Stimulated activated CD4-positive, alpha-beta T cell treated with anti-CD3 and anti-CD28 coated beads, Interleukin-2, amount 100 ng/mL, for 24 hours (primary cell): Measurements from ENCODE around the gene COPS7A.
A peak's percentile ranks its signal among the peaks of the same experiment; 100 is the strongest.
"Not testable (repeated sequence)": the region's sequence is repeated elsewhere in the genome, so short reads cannot be mapped to it uniquely, and the experiment has no call there.

Experiments
- DNase-seq, 2 donors: peaks; one replicate each; pipeline ENCODE4 v3.0.0-alpha.2; 2020

Gene COPS7A

DNA sequence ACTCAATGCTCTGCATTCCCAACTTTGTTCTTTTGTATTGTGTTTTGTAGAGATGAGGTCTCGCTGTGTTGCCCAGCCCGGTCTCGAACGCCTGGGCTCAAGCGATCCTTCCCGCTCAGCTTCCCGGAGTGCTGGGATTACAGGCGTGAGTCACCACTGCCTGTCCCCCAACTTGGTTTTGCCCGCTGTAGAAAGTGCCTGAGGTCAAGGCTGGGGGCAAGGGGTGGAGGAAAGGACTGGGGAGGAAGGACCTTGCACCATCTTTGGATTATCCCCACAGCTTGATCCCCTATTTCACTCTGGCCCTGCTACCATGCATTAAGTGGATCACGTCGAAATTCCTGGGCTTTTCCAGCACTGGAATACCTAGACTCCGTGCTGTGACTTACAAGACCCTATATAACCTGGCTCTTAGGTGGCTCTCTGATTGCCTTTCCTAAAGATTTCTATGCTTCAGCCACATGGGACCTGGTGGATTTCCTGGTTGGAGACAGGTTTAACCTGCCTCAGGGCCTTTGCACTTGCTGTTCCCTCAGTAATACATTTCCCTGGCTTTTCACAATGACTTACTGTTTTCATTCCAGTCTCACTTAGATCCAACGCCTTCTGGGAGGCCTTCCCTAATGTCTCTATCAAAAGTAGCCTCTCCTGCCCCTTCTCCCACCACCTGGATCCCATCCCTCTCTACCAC is 22.6 kb upstream of the COPS7A start:
- DNase-seq = no peak

GRCh38 chr12:6703631-6704030 is 20.2 kb upstream of the COPS7A start:
- DNase-seq = no peak

DNA sequence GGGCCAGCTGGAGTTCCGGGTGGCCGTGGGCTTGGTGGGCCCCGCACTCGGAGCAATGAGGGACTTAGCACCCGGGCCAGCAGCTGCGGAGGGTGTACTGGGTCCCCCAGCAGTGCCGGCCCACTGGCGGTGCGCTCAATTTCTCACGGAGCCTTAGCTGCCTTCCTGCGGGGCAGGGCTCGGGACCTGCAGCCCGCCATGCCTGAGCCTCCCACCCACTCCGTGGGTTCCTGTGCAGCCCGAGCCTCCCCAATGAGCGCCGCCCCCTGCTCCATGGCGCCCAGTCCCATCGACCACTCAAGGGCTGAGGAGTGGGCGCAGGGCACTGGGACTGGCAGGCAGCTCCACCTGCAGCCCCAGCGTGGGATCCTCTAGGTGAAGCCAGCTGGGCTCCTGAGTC is 15.5 kb upstream of the COPS7A start:
- DNase-seq = not testable (repeated sequence)

DNA sequence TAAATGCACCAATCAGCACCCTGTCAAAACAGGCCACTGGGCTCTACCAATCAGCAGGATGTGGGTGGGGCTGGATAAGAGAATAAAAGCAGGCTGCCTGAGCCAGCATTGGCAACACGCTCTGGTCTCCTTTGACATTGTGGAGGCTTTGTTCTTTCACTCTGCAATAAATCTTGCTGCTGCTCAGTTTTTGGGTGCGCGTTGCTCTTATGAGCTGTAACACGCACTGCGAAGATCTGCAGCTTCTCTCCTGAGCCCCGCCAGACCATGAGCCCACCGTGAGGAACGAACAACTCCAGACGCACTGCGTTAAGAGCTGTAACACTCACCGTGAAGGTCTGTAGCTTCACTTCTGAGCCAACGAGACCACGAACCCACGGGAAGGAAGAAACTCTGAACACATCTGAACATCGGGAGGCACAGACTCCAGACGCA is 14.9 kb upstream of the COPS7A start:
- DNase-seq = peak in 1 of 2 donors; percentile 14

DNA sequence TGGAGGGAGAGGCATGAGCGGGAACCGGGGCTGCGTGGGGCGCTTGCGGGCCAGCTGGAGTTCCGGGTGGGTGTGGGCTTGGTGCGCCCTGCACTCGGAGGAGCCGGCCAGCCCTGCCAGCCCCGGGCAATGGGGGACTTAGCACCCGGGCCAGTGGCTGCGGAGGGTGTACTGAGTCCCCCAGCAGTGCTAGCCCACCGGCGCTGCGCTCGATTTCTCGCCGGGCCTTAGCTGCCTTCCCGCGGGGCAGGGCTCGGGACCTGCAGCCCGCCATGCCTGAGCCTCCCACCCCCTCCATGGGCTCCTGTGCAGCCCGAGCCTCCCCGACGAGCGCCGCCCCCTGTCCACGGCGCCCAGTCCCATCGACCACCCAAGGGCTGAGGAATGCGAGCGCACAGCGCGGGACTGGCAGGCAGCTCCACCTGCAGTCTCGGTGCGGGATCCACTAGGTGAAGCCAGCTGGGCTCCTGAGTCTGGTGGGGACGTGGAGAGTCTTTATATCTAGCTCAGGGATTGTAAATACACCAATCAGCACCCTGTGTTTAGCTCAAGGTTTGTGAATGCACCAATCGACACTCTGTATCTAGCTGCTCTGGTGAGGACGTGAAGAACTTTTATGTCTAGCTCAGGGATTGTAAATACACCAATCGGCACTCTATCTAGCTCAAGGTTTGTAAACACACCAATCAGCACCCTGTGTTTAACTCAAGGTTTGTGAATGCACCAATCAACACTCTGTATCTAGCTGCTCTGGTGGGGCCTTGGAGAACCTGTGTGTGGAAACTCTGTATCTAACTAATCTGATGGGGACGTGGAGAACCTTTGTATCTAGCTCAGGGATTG is 7.6 kb upstream of the COPS7A start:
- DNase-seq = not testable (repeated sequence)

DNA sequence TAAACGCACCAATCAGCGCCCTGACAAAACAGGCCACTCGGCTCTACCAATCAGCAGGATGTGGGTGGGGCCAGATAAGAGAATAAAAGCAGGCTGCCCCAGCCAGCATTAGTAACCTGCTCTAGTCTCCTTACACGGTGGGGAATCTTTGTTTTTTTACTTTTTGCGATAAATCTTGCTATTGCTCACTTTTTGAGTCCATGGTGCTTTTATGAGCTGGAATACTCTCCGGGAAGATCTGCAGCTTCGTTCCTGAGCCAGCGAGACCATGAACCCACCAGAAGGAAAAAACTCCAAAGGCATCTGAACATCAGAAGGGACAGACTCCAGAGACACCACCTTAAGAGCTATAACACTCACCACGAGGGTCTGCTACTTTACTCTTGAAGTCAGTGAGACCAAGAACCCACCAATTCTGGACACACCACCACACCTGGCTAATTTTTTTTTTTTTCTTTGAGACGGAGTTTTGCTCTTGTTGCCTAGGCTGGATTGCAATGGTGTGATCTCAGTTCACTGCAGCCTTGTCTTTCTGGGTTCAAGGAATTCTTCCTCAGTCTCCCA is 6.9 kb upstream of the COPS7A start:
- DNase-seq = no peak

DNA sequence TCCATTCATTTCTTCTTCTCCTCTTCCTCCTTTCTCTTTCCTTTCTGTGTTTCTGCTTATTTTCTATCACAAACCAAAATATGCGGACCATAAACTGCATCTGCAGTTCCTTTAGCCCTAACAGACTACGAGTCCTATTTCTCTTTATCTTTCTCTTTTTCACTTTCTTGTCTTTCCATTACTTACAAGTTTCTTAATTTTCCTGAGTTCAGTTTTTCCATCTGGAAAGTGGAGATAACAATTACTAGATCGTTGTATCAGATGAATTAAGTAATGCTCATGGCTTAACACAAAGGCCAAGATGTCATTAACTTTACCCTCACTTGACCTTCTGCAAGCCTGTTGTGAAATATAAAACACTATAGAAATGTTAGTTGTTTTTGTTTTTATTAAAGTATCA is 983 bp upstream of the COPS7A start:
- DNase-seq = no peak

GRCh38 chr12:6724409-6724797 is 557 bp downstream of the COPS7A start:
- DNase-seq = peak; percentile 37 to 39

DNA sequence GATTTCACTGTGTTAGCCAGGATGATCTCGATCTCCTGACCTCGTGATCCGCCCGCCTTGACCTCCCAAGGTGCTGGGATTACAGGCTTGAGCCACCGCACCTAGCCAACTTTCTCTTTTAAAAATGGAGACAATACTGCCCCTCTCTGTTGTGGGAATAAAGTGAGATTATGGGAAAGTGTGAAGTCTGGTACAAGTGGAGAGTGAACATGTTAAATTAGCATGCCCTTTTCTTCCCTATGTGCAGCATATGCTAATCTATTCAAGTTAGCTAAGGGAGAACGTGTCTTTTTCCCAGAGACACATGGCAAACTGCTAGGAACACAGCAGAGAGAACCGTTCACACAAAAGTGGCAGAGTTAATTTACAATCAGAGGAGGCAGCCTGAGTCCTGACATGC is 1.5 kb downstream of the COPS7A start:
- DNase-seq = no peak

DNA sequence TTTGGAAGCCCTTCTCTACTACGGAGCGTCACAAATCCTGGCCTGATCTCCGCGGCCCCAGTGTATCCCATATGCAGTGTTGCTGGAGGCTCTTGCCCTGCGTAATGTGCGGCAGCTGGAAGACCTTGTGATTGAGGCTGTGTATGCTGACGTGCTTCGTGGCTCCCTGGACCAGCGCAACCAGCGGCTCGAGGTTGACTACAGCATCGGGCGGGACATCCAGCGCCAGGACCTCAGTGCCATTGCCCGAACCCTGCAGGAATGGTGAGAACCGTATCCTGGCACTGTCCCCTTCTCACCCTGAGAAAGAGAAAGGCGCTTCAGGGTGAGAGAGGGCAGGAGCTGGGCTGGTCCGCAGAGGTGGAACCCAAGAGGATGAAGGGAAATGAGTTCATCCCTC is 5.3 kb downstream of the COPS7A start:
- no peak for DNase-seq

- no peak for DNase-seq
These were observed 6.3 kb downstream of the COPS7A start for GRCh38 chr12:6730169-6730568.

DNA sequence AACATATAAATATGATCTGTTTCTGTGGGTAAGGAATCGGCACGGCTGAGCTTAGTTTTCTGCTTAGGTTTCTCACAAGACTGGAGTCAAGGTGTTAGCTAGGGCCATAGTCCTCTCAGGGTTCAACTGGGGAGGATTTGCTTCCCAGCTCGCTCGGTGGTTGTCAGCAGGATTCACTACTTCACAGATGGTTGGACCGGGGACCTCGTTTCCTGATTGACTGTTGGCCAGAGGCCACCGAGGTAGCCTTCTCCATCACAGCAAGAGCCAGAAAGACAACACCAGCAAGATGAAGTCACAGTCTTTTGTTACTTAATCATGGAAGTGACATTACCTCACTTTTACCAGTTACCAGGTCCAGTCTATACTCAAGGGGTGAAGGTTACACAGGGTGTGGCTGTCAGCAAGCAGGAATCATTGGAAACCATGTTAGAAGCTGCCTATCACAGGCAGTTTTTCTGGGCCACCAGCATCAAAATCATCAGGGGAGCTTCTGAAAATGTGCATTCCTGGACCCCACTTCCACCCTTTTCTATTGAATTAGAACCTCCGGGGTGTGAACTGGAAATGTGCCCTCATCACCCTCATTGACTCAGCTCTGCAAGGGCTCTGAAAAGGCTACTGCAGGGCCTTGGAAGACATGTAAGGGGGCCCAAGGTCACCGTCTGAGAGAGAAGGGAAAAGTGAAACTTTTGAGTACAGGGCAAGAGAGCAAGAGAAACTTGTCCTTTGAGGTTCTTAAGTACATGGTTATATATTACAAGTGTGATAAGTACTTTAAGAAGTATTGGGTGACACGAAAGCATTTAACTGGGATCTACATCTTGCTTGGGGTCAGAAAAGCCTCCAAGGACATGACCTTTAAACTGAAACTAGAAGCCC is 10.9 kb downstream of the COPS7A start:
- DNase-seq = no peak

- DNase-seq = peak; percentile 33 to 46
These were observed 11.8 kb downstream of the COPS7A start for GRCh38 chr12:6735448-6736191.

DNA sequence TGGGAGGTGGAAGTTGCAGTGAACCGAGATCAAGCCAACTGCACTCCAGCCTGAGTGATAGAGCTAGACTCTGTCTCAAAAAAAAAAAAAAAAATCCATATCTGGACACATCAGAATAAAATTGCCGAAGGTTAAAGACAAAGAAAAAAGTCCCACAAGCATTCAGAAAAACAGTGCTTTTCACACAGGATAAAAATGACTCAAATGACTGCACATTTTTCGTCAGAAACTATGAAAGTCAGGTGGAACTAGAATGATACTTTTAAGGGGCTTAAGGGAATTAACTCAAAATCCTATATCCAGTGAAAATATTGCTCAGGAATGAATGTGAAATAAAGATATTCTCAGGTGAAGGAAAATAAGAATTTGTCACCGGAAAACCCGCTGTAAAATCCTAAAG is 12.9 kb downstream of the COPS7A start:
- no peak for DNase-seq

GRCh38 chr12:6742080-6742479 is 18.2 kb downstream of the COPS7A start:
- not testable (repeated sequence) for DNase-seq

DNA sequence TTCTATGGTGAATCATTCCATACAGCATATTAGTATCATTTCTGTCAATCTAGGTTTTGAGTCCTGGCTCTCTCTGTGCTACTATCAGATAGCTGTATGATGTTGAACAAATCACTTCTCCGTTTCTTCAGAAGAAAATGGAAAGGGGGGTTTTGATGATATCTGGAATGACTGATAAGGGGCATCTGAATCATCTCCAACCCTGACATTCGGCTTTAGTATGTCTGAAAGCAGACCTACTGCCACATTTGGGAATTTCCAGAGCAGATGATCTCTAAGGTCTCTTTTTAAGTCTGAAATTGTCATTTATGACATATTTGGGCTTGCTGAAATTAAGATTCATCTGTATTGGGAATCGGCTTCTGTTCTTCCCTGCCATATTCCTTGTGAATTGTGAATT is 19.0 kb downstream of the COPS7A start:
- DNase-seq = no peak

DNA sequence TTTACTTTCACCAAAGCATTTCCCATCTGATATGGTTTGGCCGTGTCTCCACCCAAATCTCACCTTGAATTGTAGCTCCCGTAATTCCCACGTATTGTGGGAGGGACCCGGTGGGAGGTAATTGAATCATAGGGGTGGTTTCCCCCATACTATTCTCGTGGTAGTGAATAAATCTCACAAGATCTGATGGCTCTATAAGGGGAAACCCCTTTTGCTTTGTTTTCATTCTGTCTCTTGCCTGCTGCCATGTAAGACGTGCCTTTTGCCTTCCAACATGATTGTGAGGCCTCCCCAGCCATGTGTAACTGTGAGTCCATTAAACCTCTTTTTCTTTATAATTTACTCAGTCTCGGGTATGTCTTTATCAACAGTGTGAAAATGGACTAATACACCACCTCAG is 19.5 kb downstream of the COPS7A start:
- DNase-seq = not testable (repeated sequence)

GRCh38 chr12:6745741-6746525 is 22.1 kb downstream of the COPS7A start:
- DNase-seq = no peak

DNA sequence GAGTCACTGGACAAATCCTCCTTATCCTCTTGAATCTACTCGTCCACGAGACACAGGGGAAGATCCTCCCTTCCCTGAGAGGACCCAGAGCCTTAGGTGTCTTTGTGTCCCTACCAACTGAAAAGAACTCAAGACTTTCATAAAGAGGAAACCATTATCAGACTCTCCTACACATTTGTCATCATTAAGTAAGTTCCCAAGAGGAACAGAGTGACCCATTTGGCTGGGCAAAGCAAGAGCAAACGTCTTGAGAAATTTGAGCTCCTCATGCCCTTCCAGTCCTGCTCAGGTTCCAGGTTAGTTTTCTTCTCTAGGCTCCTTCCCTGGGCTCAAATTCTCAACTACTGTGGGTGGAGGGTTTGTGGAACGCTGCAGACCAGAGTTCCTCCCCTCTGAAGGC is 23.4 kb downstream of the COPS7A start:
- no peak for DNase-seq

GRCh38 chr12:6748761-6749160 is 24.9 kb downstream of the COPS7A start:
- DNase-seq = no peak

DNA sequence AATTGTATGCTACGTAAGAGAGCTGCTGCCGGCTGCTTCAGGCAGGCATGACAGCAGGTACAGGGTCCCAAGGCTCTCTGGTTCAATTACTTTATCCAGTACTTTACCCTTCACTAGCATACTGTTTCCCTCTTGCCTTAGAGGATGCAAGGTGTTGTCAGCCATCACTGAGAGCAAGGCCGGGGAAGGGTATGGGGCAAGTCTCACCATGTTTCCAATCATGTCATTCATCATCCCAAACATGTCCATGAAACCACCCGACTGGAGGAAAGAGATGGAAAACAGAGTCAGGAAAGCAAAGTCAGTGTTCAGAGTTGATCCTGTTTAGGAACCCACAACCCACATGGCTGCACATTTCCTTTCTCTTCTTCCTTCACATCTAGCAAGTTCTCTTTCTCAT is 26.7 kb downstream of the COPS7A start:
- DNase-seq = no peak
